SK-N-SH treated with all-trans-retinoic acid at 6 μM for 48 hours (cell line): ENCODE measurements around the gene ANO9.

ENCODE experiments used
- PPARA ChIP-seq: fragments of 250-450 bp; sonication (Bioruptor Pico); IDR thresholded peaks from 2 replicates; pipeline ENCODE4 v1.5.0; 2020; ENCODE audit warnings: mild to moderate bottlenecking, borderline replicate concordance
- SNAI2 ChIP-seq: fragments of 250-450 bp; sonication (Bioruptor Pico); IDR thresholded peaks from 2 replicates; pipeline ENCODE4 v1.5.0; 2020; ENCODE audit warnings: mild to moderate bottlenecking, moderate library complexity
- TOX ChIP-seq: fragments of 250-450 bp; sonication (Bioruptor Pico); IDR thresholded peaks from 2 replicates; pipeline ENCODE4 v1.8.0; 2021; ENCODE audit warnings: mild to moderate bottlenecking, moderate library complexity, borderline replicate concordance
- ZFP30 ChIP-seq: fragments of 450-650 bp; formaldehyde crosslinking; IDR thresholded peaks from 2 replicates; pipeline ENCODE4 v1.5.0; 2022; ENCODE audit warnings: mild to moderate bottlenecking, moderate library complexity
- ZNF565 ChIP-seq: fragments of 450-650 bp; formaldehyde crosslinking; conservative IDR thresholded peaks from 2 replicates; pipeline ENCODE4 v1.5.0; 2020; ENCODE audit warnings: low read depth, mild to moderate bottlenecking, moderate library complexity

DNA sequence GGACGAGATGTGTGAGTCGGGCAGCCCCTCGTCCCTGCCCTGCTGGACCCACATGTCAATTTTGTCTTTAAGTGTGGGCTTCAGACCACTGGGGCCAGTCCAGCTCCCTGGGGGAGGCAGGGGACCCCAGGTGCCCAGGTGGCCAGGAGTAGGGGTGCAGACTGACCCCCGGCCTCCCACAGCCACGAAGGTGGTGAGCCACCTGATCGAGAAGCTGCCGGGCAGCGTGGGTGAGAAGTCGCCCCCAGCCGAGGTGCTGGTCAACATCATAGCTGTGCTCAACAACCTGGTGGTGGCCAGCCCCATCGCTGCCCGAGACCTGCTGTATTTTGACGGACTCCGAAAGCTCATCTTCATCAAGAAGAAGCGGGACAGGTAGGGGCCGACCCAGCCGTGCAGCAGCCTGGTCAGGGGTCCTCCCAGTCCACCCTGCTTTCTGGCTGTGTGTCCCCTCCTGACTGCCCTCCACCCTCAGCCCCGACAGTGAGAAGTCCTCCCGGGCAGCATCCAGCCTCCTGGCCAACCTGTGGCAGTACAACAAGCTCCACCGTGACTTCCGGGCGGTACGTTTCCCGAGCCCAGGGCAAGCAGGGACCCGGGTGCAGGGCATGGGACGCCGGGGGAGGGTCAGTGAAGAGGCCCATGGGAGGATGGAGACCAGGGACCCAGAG is 37.9 kb downstream of the ANO9 start:
- TF ChIP-seq ZFP30 (CRISPR knock-in tag) (no peak), ZNF565 (CRISPR knock-in tag) (no peak), PPARA (CRISPR knock-in tag) (no peak), SNAI2 (CRISPR knock-in tag) (no peak), TOX (CRISPR knock-in tag) (no peak)
